ENCODE data around the gene CHST10. TPM values are rescaled to one million over a fixed set of nuclear protein-coding genes. Genes with fewer than 3 reads are reported as not detected.
"Not testable (repeated sequence)": the region's sequence is repeated elsewhere in the genome, so short reads cannot be mapped to it uniquely, and the experiment has no call there.

Gene CHST10
- total RNA-seq, 1 experiment from 2014 or later: not detected

GRCh38 chr2:100376836-100377235 is 40.6 kb downstream of the CHST10 start:
- no peak for DNase-seq
- TF ChIP-seq EZH2 (IDR thresholded peaks at IDR 0.05; ENCODE audit: low read depth) (no peak), CTCF (conservative IDR thresholded peaks at IDR 0.05) (no peak)
- Histone ChIP-seq H3K4me3 (no peak overlapping the region), H3K9me2 (ENCODE audit: insufficient read depth) (no peaks in the 10 kb centered on the region), H3K4me2 (no peak overlapping the region), H2AFZ (no peak overlapping the region), H3F3A (ENCODE audit: insufficient read depth, low read depth) (no peaks in the 10 kb centered on the region), H3K36me3 (ENCODE audit: low read depth) (no peaks in the 10 kb centered on the region), H3K27me3 (ENCODE audit: insufficient read depth, low read depth) (peaks cover 46% of the 10 kb centered on the region), H3K27ac (no peak overlapping the region), H3K4me1 (replicated peaks; ENCODE audit: insufficient read depth) (no peaks in the 10 kb centered on the region), H3K9me3 (ENCODE audit: insufficient read depth, low read depth) (no peaks in the 10 kb centered on the region), H3K79me2 (ENCODE audit: low read depth) (no peaks in the 10 kb centered on the region), H4K20me1 (ENCODE audit: insufficient read depth) (no peaks in the 10 kb centered on the region; the same call in 1 of the 2 replicates)
- CTCF ChIA-PET: no interaction called here
- intact Hi-C loops (cut with micrococcal nuclease; ENCODE audit: unreplicated experiment): no loop called here
- BruUV-seq (replicated peaks): no TSS peak
- POLR2A ChIA-PET (ENCODE audit: unreplicated experiment): no interaction called here

- POLR2A ChIA-PET (ENCODE audit: unreplicated experiment): no interaction called here
- H3K27ac ChIP-seq: no peak overlapping the region
- DNase-seq: peak in 1 of 2 experiments; percentile 3
Observed at GRCh38 chr2:100367163-100367562, 50.3 kb downstream of the CHST10 start.

GRCh38 chr2:100365434-100365833 is 52.0 kb downstream of the CHST10 start:
- no peak overlapping the region for H2AFZ ChIP-seq
- H3K27ac ChIP-seq: no peak overlapping the region
- CTCF ChIA-PET: no interaction called here
- no peaks in the 10 kb centered on the region for H3F3A ChIP-seq (ENCODE audit: insufficient read depth, low read depth)
- no peaks in the 10 kb centered on the region for H3K27me3 ChIP-seq (ENCODE audit: insufficient read depth, low read depth)
- intact Hi-C loops (cut with micrococcal nuclease; ENCODE audit: unreplicated experiment): no loop called here
- peak; percentile 5 to 35 for DNase-seq
- H4K20me1 ChIP-seq (ENCODE audit: insufficient read depth): no peaks in the 10 kb centered on the region
- no peaks in the 10 kb centered on the region for H3K36me3 ChIP-seq (ENCODE audit: low read depth)
- POLR2A ChIA-PET (ENCODE audit: unreplicated experiment): interaction anchor here (0.6 kb wide), 1 partner anchor 965 kb away, joined by 10 read pairs; no protein-coding TSS in a partner anchor
- H3K9me2 ChIP-seq (ENCODE audit: insufficient read depth): 0 out of 2 replicates have a peak, but pooled peaks cover 4% of the 10 kb centered on the region
- H3K9me3 ChIP-seq (ENCODE audit: insufficient read depth, low read depth): no peaks in the 10 kb centered on the region
- TF ChIP-seq EZH2 (IDR thresholded peaks at IDR 0.05; ENCODE audit: low read depth): no peak
- TF ChIP-seq CTCF (conservative IDR thresholded peaks at IDR 0.05): no peak
- no peak overlapping the region for H3K4me2 ChIP-seq
- no peak overlapping the region for H3K4me3 ChIP-seq
- no peaks in the 10 kb centered on the region for H3K79me2 ChIP-seq (ENCODE audit: low read depth)
- no TSS peak for BruUV-seq (replicated peaks)
- H3K4me1 ChIP-seq (replicated peaks; ENCODE audit: insufficient read depth): no peaks in the 10 kb centered on the region

More at GRCh38 chr2:100367163-100367562, 50.3 kb downstream of the CHST10 start:
- 0 out of 2 replicates have a peak, but pooled peaks cover 3% of the 10 kb centered on the region for H3K9me3 ChIP-seq (ENCODE audit: insufficient read depth, low read depth)
- H2AFZ ChIP-seq: no peak overlapping the region
- intact Hi-C loops (cut with micrococcal nuclease; ENCODE audit: unreplicated experiment): no loop called here
- BruUV-seq (replicated peaks): no TSS peak
- no peaks in the 10 kb centered on the region for H3K36me3 ChIP-seq (ENCODE audit: low read depth)
- CTCF ChIA-PET: no interaction called here
- no peaks in the 10 kb centered on the region for H3F3A ChIP-seq (ENCODE audit: insufficient read depth, low read depth)
- H4K20me1 ChIP-seq (ENCODE audit: insufficient read depth): no peaks in the 10 kb centered on the region
- no peaks in the 10 kb centered on the region for H3K79me2 ChIP-seq (ENCODE audit: low read depth)
- H3K4me2 ChIP-seq: no peak overlapping the region
- no peaks in the 10 kb centered on the region for H3K27me3 ChIP-seq (ENCODE audit: insufficient read depth, low read depth)
- 0 out of 2 replicates have a peak, but pooled peaks cover 4% of the 10 kb centered on the region for H3K9me2 ChIP-seq (ENCODE audit: insufficient read depth)
- TF ChIP-seq EZH2 (IDR thresholded peaks at IDR 0.05; ENCODE audit: low read depth) (no peak), CTCF (conservative IDR thresholded peaks at IDR 0.05) (no peak)
- H3K4me3 ChIP-seq: no peak overlapping the region
- H3K4me1 ChIP-seq (replicated peaks; ENCODE audit: insufficient read depth): no peaks in the 10 kb centered on the region

- H2AFZ ChIP-seq; H3K36me3 ChIP-seq (ENCODE audit: low read depth); H3F3A ChIP-seq (ENCODE audit: insufficient read depth, low read depth); H3K9me2 ChIP-seq (ENCODE audit: insufficient read depth); CTCF ChIA-PET; intact Hi-C loops (cut with micrococcal nuclease; ENCODE audit: unreplicated experiment); POLR2A ChIA-PET (ENCODE audit: unreplicated experiment); H3K4me2 ChIP-seq; H3K27ac ChIP-seq; H4K20me1 ChIP-seq (ENCODE audit: insufficient read depth); H3K9me3 ChIP-seq (ENCODE audit: insufficient read depth, low read depth); H3K79me2 ChIP-seq (ENCODE audit: low read depth); BruUV-seq (replicated peaks); H3K4me1 ChIP-seq (replicated peaks; ENCODE audit: insufficient read depth); H3K27me3 ChIP-seq (ENCODE audit: insufficient read depth, low read depth); H3K4me3 ChIP-seq; DNase-seq: not testable (repeated sequence)
Observed at GRCh38 chr2:100362269-100362668, 55.2 kb downstream of the CHST10 start.
